HepG2 (cell line): ENCODE data around the gene ADAM15. TPM values are rescaled to one million over a fixed set of nuclear protein-coding genes. Genes with fewer than 3 reads are reported as not detected.
A peak's percentile ranks its signal among the peaks of the same experiment; 100 is the strongest.

Source experiments
- AKAP8 ChIP-seq: sonication (generic); formaldehyde crosslinking; IDR thresholded peaks from 2 replicates; pipeline ENCODE4 v1.5.1; 2020; ENCODE audit warnings: mild to moderate bottlenecking, missing genetic modification reagents
- ATAD3A ChIP-seq: sonication (generic); formaldehyde crosslinking; IDR thresholded peaks from 2 replicates; pipeline ENCODE4 v1.4.0; 2020; ENCODE audit warnings: missing genetic modification reagents
- DNMT1 ChIP-seq: sonication (generic); formaldehyde crosslinking; IDR thresholded peaks from 2 replicates; pipeline ENCODE4 v1.5.1; 2020; ENCODE audit warnings: mild to moderate bottlenecking, missing genetic modification reagents
- ELK4 ChIP-seq: sonication (generic); formaldehyde crosslinking; IDR thresholded peaks from 2 replicates; pipeline ENCODE4 v1.9.0; 2021; ENCODE audit warnings: missing genetic modification reagents, borderline replicate concordance
- HNRNPH1 ChIP-seq: fragments of 200-400 bp; formaldehyde crosslinking; optimal IDR thresholded peaks from 2 replicates; pipeline ENCODE3; 2017; ENCODE audit warnings: mild to moderate bottlenecking, low read depth, low read length
- MAZ ChIP-seq, 2 experiments: sonication (generic) in 1 of 2; formaldehyde crosslinking in 1 of 2; IDR thresholded peaks; 2 replicates each; pipeline versions ENCODE4 v1.5.0 to v1.6.1; 2012 to 2020; ENCODE audit warnings: low read depth in 2 of 2, mild to moderate bottlenecking in 2 of 2, borderline replicate concordance in 1 of 2, improper control_type of control experiment in 1 of 2, low read length in 1 of 2, missing genetic modification reagents in 1 of 2, moderate library complexity in 1 of 2
- NKX3-1 ChIP-seq: sonication (generic); formaldehyde crosslinking; IDR thresholded peaks from 2 replicates; pipeline ENCODE4 v1.5.0; 2020; ENCODE audit warnings: missing genetic modification reagents
- RBM22 ChIP-seq: fragments of 200-400 bp; formaldehyde crosslinking; optimal IDR thresholded peaks from 2 replicates; pipeline ENCODE3; 2017; ENCODE audit warnings: mild to moderate bottlenecking, low read length, moderate library complexity
- SNAPC4 ChIP-seq: sonication (generic); formaldehyde crosslinking; IDR thresholded peaks from 2 replicates; pipeline ENCODE4 v1.4.0; 2020; ENCODE audit warnings: mild to moderate bottlenecking, missing genetic modification reagents
- SP5 ChIP-seq: IDR thresholded peaks from 2 replicates; pipeline ENCODE4 v1.6.1; 2016; ENCODE audit warnings: low read depth, borderline replicate concordance
- THRA ChIP-seq: sonication (generic); formaldehyde crosslinking; IDR thresholded peaks from 2 replicates; pipeline ENCODE4 v1.4.0; 2020; ENCODE audit warnings: missing genetic modification reagents, borderline replicate concordance
- ZNF337 ChIP-seq: sonication (generic); formaldehyde crosslinking; IDR thresholded peaks from 2 replicates; pipeline ENCODE4 v1.5.1; 2020; ENCODE audit warnings: missing genetic modification reagents, low read depth, mild to moderate bottlenecking, borderline replicate concordance
- ZNF446 ChIP-seq: sonication (generic); formaldehyde crosslinking; IDR thresholded peaks from 2 replicates; pipeline ENCODE4 v1.5.0; 2020; ENCODE audit warnings: mild to moderate bottlenecking, missing genetic modification reagents
- ZNF75D ChIP-seq: sonication (generic); formaldehyde crosslinking; IDR thresholded peaks from 2 replicates; pipeline ENCODE4 v1.8.1; 2023; ENCODE audit warnings: missing genetic modification reagents, mild to moderate bottlenecking, borderline replicate concordance
- ZSCAN29 ChIP-seq: sonication (generic); formaldehyde crosslinking; conservative IDR thresholded peaks from 2 replicates; pipeline ENCODE4 v1.4.0; 2020; ENCODE audit warnings: mild to moderate bottlenecking, missing genetic modification reagents
- polyA plus RNA-seq, 8 experiments: library from polyadenylated mRNA; depleted of rRNA in 3 of 8; stranded (reverse) in 7 of 8; unstranded in 1 of 8; fragments of >200 nt; fragmentation: Illumina TruSeq in 4 of 8; extraction: Trizol in 4 of 8; gene quantifications; 2 replicates each; pipeline versions ENCODE4 v1.2.1 to v1.2.3, GENCODE V29; 2011 to 2016; ENCODE audit warnings: low read depth in 4 of 8, missing spikeins in 1 of 8, mixed read lengths in 1 of 8; ENCODE audit not compliant: insufficient read depth in 1 of 8
- total RNA-seq, 5 experiments: library from RNA; depleted of rRNA; stranded (reverse); fragments of >200 nt; fragmentation: Illumina TruSeq; extraction: Trizol; gene quantifications; 2 replicates each; pipeline ENCODE4 v1.2.3, GENCODE V29; 2016; ENCODE audit warnings: low read depth in 1 of 5

The ADAM15 gene
- total and polyA plus RNA-seq, 2 of the 13 experiments (the other 11 are each of a cell fraction or from before 2014, with no cell fraction given), result 17.9 to 25.6 TPM

GRCh38 chr1:155091071-155092051 lies 40.2 kb downstream of the ADAM15 start (continued):
- TF ChIP-seq SNAPC4 (no peak), DNMT1 (CRISPR knock-in tag) (no peak), ZNF446 (no peak), THRA (CRISPR knock-in tag) (peak; percentile 77), ZNF337 (CRISPR knock-in tag) (no peak), ZSCAN29 (CRISPR knock-in tag) (no peak), SP5 (peak; percentile 94), ATAD3A (CRISPR knock-in tag) (no peak), ELK4 (no peak), MAZ (IDR thresholded peaks at IDR 0.05; ENCODE audit: borderline replicate concordance, low read depth, low read length) (peak; percentile 67; the same call in 1 of the 2 replicates), MAZ (CRISPR knock-in tag; IDR thresholded peaks at IDR 0.05; ENCODE audit: low read depth) (peak; percentile 61), RBM22 (no peak), ZNF75D (CRISPR knock-in tag) (no peak), NKX3-1 (CRISPR knock-in tag) (no peak), HNRNPH1 (no peak), AKAP8 (0 out of 2 replicates have a peak, but pooled peaks have one; percentile 43)
